Testis (tissue), 2 donors: Measurements from ENCODE around the gene OTULINL.

ENCODE experiments used
- CTCF ChIP-seq, 3 experiments: fragments of 450-650 bp in 2 of 3; fragments of 200-600 bp in 1 of 3; sonication (generic) in 1 of 3; IDR thresholded peaks; one replicate each; pipeline ENCODE4 v1.5.1; 2016 to 2019; ENCODE audit warnings: antibody characterized with exemption in 3 of 3, mild to moderate bottlenecking in 2 of 3, moderate library complexity in 1 of 3
- POLR2A ChIP-seq: fragments of 450-650 bp; IDR thresholded peaks from one replicate; pipeline ENCODE4 v1.6.1; 2017; ENCODE audit warnings: antibody characterized with exemption, mild to moderate bottlenecking, moderate library complexity

- TF ChIP-seq CTCF (IDR thresholded peaks at IDR 0.05) (no peak), POLR2A (no peak)
Measured at GRCh38 chr5:14628346-14628745, 46.8 kb downstream of the OTULINL start.
